Fibroblast of lung (primary cell): ENCODE results near the gene PAM. TPM values are rescaled to one million over a fixed set of nuclear protein-coding genes. Genes with fewer than 3 reads are reported as not detected.

Source experiments
- DNase-seq, 2 donors: peaks; one replicate each; pipeline versions ENCODE4 v3.0.0 to v3.0.0-alpha.2; 2010; ENCODE audit warnings: low read depth in 2 of 2
- H2AFZ ChIP-seq: 2 replicates; pipeline ENCODE4 v1.5.1; 2012; ENCODE audit warnings: low read length, control low read depth, inconsistent platforms
- H3K27ac ChIP-seq: 2 replicates; pipeline ENCODE4 v1.5.1; 2011; ENCODE audit warnings: low read length, control low read depth; ENCODE audit not compliant: insufficient read depth
- H3K27me3 ChIP-seq: 2 replicates; pipeline ENCODE4 v1.5.1; 2011; ENCODE audit warnings: mild to moderate bottlenecking, low read length; ENCODE audit not compliant: control insufficient read depth, insufficient read depth
- H3K36me3 ChIP-seq: 2 replicates; pipeline ENCODE4 v1.5.1; 2011; ENCODE audit warnings: low read length; ENCODE audit not compliant: control insufficient read depth, insufficient read depth
- H3K4me1 ChIP-seq: 2 replicates; pipeline ENCODE4 v1.5.1; 2011; ENCODE audit warnings: low read length; ENCODE audit not compliant: control insufficient read depth, insufficient read depth; ENCODE audit errors: extremely low read depth
- H3K4me2 ChIP-seq: 2 replicates; pipeline ENCODE4 v1.5.1; 2011; ENCODE audit warnings: low read length, control low read depth; ENCODE audit not compliant: insufficient read depth; ENCODE audit errors: extremely low read depth
- H3K4me3 ChIP-seq, 4 experiments: fragments of 200-600 bp in 1 of 4; sonication (generic) in 1 of 4; replicated peaks in 1 of 4; 2 replicates each; pipeline ENCODE4 v1.5.1; 2011 to 2016; ENCODE audit warnings: low read length in 4 of 4, low read depth in 3 of 4, mild to moderate bottlenecking in 3 of 4, control low read depth in 2 of 4, inconsistent platforms in 1 of 4, mixed read lengths in 1 of 4; ENCODE audit not compliant: insufficient read depth in 1 of 4; ENCODE audit errors: control extremely low read depth in 1 of 4
- H3K79me2 ChIP-seq: 2 replicates; pipeline ENCODE4 v1.5.1; 2012; ENCODE audit warnings: mild to moderate bottlenecking, low read length, inconsistent platforms; ENCODE audit not compliant: control insufficient read depth, insufficient read depth
- H3K9ac ChIP-seq: 2 replicates; pipeline ENCODE4 v1.5.1; 2011; ENCODE audit warnings: mild to moderate bottlenecking, low read length, control low read depth; ENCODE audit not compliant: insufficient read depth
- H3K9me3 ChIP-seq: 2 replicates; pipeline ENCODE4 v1.5.1; 2012; ENCODE audit warnings: low read depth, low read length; ENCODE audit not compliant: control insufficient read depth, insufficient read depth
- H4K20me1 ChIP-seq: 2 replicates; pipeline ENCODE4 v1.5.1; 2011; ENCODE audit warnings: low read length; ENCODE audit not compliant: control insufficient read depth, insufficient read depth; ENCODE audit errors: extremely low read depth
- EZH2 ChIP-seq: IDR thresholded peaks from 2 replicates; pipeline ENCODE4 v1.5.1; 2012; ENCODE audit warnings: low read length, control low read depth, mild to moderate bottlenecking; ENCODE audit errors: missing control alignments
- polyA plus RNA-seq, 2 donors: library from polyadenylated mRNA; depleted of rRNA in 1 of 2; stranded (reverse) in 1 of 2; unstranded in 1 of 2; fragments of >200 nt; gene quantifications; 2 replicates each; pipeline ENCODE4 v1.2.1, GENCODE V29; 2011 to 2012; ENCODE audit warnings: missing spikeins in 1 of 2
- total RNA-seq: library from RNA; depleted of rRNA; stranded (reverse); fragments of >200 nt; gene quantifications from 2 replicates; pipeline ENCODE4 v1.2.1, GENCODE V29; 2014
- TF ChIP-seq, protein P1 (sequence below), 2 donors: IDR thresholded peaks in 1 of 2; conservative IDR thresholded peaks in 1 of 2; 1 replicate in 1 of 2; 2 replicates in 1 of 2; pipeline ENCODE4 v1.5.1; 2011 to 2012; ENCODE audit warnings: low read length in 2 of 2, control low read depth in 1 of 2, inconsistent platforms in 1 of 2, low read depth in 1 of 2, mild to moderate bottlenecking in 1 of 2

Gene PAM
- total and polyA plus RNA-seq, 2 donors (not counting 1 experiment from before 2014, with no cell fraction given), result 404 to 405 TPM

GRCh38 chr5:102981957-102982635 lies 227.0 kb downstream of the PAM start:
- Histone ChIP-seq H3K4me3 (no peak overlapping the region), H2AFZ (no peak overlapping the region), H3K9ac (no peak overlapping the region), H3K27me3 (no peaks in the 10 kb centered on the region), H3K27ac (no peak overlapping the region), H3K36me3 (no peaks in the 10 kb centered on the region), H3K79me2 (no peaks in the 10 kb centered on the region), H3K4me1 (no peaks in the 10 kb centered on the region), H4K20me1 (no peaks in the 10 kb centered on the region), H3K4me2 (no peak overlapping the region), H3K9me3 (no peaks in the 10 kb centered on the region)
- TF ChIP-seq, protein P1, sequence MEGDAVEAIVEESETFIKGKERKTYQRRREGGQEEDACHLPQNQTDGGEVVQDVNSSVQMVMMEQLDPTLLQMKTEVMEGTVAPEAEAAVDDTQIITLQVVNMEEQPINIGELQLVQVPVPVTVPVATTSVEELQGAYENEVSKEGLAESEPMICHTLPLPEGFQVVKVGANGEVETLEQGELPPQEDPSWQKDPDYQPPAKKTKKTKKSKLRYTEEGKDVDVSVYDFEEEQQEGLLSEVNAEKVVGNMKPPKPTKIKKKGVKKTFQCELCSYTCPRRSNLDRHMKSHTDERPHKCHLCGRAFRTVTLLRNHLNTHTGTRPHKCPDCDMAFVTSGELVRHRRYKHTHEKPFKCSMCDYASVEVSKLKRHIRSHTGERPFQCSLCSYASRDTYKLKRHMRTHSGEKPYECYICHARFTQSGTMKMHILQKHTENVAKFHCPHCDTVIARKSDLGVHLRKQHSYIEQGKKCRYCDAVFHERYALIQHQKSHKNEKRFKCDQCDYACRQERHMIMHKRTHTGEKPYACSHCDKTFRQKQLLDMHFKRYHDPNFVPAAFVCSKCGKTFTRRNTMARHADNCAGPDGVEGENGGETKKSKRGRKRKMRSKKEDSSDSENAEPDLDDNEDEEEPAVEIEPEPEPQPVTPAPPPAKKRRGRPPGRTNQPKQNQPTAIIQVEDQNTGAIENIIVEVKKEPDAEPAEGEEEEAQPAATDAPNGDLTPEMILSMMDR (conservative IDR thresholded peaks at IDR 0.05 in 1 of 2, IDR thresholded peaks at IDR 0.05 in 1 of 2; ENCODE audit: low read depth in 1 of 2, low read length in 2 of 2), result no peak
- TF ChIP-seq EZH2, result no peak
- DNase-seq, result no peak

DNA sequence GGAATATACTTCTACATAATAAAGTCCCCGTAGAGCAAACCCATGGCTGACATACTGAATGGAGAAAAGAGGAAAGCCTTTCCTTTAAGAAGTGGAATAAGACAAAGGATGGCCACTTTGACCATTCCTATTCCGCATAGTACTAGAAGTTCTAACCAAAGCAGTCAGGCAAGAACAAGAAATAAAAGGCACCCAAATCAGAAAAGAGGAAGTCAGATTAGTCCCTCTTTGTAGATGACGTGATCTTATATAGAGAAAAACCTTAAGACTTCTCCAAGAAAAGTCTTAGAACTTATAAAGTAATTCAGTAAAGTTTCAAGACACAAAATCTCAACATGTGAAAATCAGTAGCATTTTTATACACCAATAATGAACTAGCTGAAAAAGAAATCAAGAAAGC lies 231.0 kb downstream of the PAM start:
- TF ChIP-seq EZH2, result no peak
- TF ChIP-seq, protein P1 (conservative IDR thresholded peaks at IDR 0.05 in 1 of 2, IDR thresholded peaks at IDR 0.05 in 1 of 2; ENCODE audit: low read depth in 1 of 2, low read length in 2 of 2), result no peak
- Histone ChIP-seq H3K79me2 (no peaks in the 10 kb centered on the region), H3K27ac (no peak overlapping the region), H3K9me3 (no peaks in the 10 kb centered on the region), H3K36me3 (no peaks in the 10 kb centered on the region), H3K4me1 (no peaks in the 10 kb centered on the region), H2AFZ (no peak overlapping the region), H4K20me1 (no peaks in the 10 kb centered on the region), H3K4me3 (no peak overlapping the region), H3K27me3 (no peaks in the 10 kb centered on the region), H3K9ac (no peak overlapping the region), H3K4me2 (no peak overlapping the region)
- no peak for DNase-seq

GRCh38 chr5:102988459-102988858 lies 233.4 kb downstream of the PAM start:
- no peaks in the 10 kb centered on the region for H3K9me3 ChIP-seq
- H3K27ac ChIP-seq, result no peak overlapping the region
- H3K4me1 ChIP-seq, result no peaks in the 10 kb centered on the region
- H3K79me2 ChIP-seq, result no peaks in the 10 kb centered on the region
- H3K27me3 ChIP-seq, result no peaks in the 10 kb centered on the region
- no peak overlapping the region for H3K4me2 ChIP-seq
- H3K9ac ChIP-seq, result no peak overlapping the region
- no peak for DNase-seq
- H3K36me3 ChIP-seq, result no peaks in the 10 kb centered on the region
- no peak overlapping the region for H3K4me3 ChIP-seq
- H4K20me1 ChIP-seq, result no peaks in the 10 kb centered on the region
- no peak overlapping the region for H2AFZ ChIP-seq
- TF ChIP-seq, protein P1 (conservative IDR thresholded peaks at IDR 0.05 in 1 of 2, IDR thresholded peaks at IDR 0.05 in 1 of 2; ENCODE audit: low read depth in 1 of 2, low read length in 2 of 2), result no peak
- TF ChIP-seq EZH2, result no peak
